GM23338 (cell line): ENCODE measurements around the gene KCNJ18. TPM values are rescaled to one million over a fixed set of nuclear protein-coding genes. Genes with fewer than 3 reads are reported as not detected.
"Not testable (repeated sequence)": the region's sequence is repeated elsewhere in the genome, so short reads cannot be mapped to it uniquely, and the experiment has no call there.

Experiments
- ATAC-seq: fragments of 200-7000 bp; cut with Tn5 transposase; 3 replicates; pipeline ENCODE4 v1.9.1; 2020
- DNase-seq: peaks from one replicate; pipeline ENCODE4 v3.0.0-alpha.2; 2015; ENCODE audit warnings: low spot score
- H2AFZ ChIP-seq: fragments of 200-600 bp; sonication (generic); 2 replicates; pipeline ENCODE4 v1.8.0; 2016; ENCODE audit warnings: antibody characterized with exemption, mild to moderate bottlenecking, moderate library complexity
- H3F3A ChIP-seq: fragments of 200-600 bp; sonication (generic); replicated peaks from 2 replicates; pipeline ENCODE4 v1.8.0; 2017; ENCODE audit warnings: antibody characterized with exemption, mixed run types, low read depth
- H3K27ac ChIP-seq: fragments of 200-600 bp; sonication (generic); 2 replicates; pipeline ENCODE4 v1.6.1; 2016; ENCODE audit warnings: low read depth
- H3K27me3 ChIP-seq: fragments of 200-600 bp; sonication (generic); 2 replicates; pipeline ENCODE4 v1.8.0; 2016; ENCODE audit warnings: mild to moderate bottlenecking, mixed run types, moderate library complexity; ENCODE audit not compliant: insufficient read depth
- H3K36me3 ChIP-seq: fragments of 200-600 bp; sonication (generic); 2 replicates; pipeline ENCODE4 v1.8.0; 2016; ENCODE audit warnings: mild to moderate bottlenecking; ENCODE audit not compliant: insufficient read depth
- H3K4me1 ChIP-seq: fragments of 200-600 bp; sonication (generic); 2 replicates; pipeline ENCODE4 v1.8.0; 2016; ENCODE audit warnings: mild to moderate bottlenecking, moderate library complexity; ENCODE audit not compliant: insufficient read depth
- H3K4me2 ChIP-seq: fragments of 200-600 bp; sonication (generic); 2 replicates; pipeline ENCODE4 v1.7.1; 2017; ENCODE audit warnings: mixed run types
- H3K4me3 ChIP-seq: fragments of 200-600 bp; sonication (generic); 2 replicates; pipeline ENCODE4 v1.6.1; 2016; ENCODE audit warnings: mixed run types
- H3K79me2 ChIP-seq: fragments of 200-600 bp; sonication (generic); replicated peaks from 2 replicates; pipeline ENCODE4 v1.8.0; 2017; ENCODE audit warnings: mild to moderate bottlenecking; ENCODE audit not compliant: insufficient read depth
- H3K9me2 ChIP-seq: fragments of 200-600 bp; sonication (generic); 2 replicates; pipeline ENCODE4 v1.8.0; 2017; ENCODE audit not compliant: insufficient read depth
- H4K20me1 ChIP-seq: fragments of 200-600 bp; sonication (generic); replicated peaks from 2 replicates; pipeline ENCODE4 v1.8.0; 2017; ENCODE audit warnings: mild to moderate bottlenecking; ENCODE audit not compliant: insufficient read depth
- H3K27ac Mint-ChIP-seq: 2 replicates; pipeline ENCODE4 v1.8.0; 2020; ENCODE audit warnings: inconsistent platforms, mild to moderate bottlenecking, moderate library complexity, mixed read lengths
- H3K27me3 Mint-ChIP-seq: 3 replicates; pipeline ENCODE4 v1.8.0; 2022; ENCODE audit warnings: low read depth, mild to moderate bottlenecking, moderate library complexity, mixed read lengths, inconsistent platforms; ENCODE audit not compliant: insufficient read depth, poor library complexity
- H3K36me3 Mint-ChIP-seq: 3 replicates; pipeline ENCODE4 v1.8.0; 2021; ENCODE audit warnings: low read depth, mild to moderate bottlenecking, inconsistent platforms, moderate library complexity, mixed read lengths
- H3K4me1 Mint-ChIP-seq: 3 replicates; pipeline ENCODE4 v1.8.0; 2020; ENCODE audit warnings: mild to moderate bottlenecking, inconsistent platforms, mixed read lengths
- H3K4me3 Mint-ChIP-seq: 3 replicates; pipeline ENCODE4 v1.8.0; 2021; ENCODE audit warnings: moderate library complexity, mild to moderate bottlenecking, inconsistent platforms, mixed read lengths
- H3K9me3 Mint-ChIP-seq: 3 replicates; pipeline ENCODE4 v1.8.0; 2020; ENCODE audit warnings: moderate library complexity, mild to moderate bottlenecking, inconsistent platforms, mixed read lengths
- polyA plus RNA-seq: library from polyadenylated mRNA; unstranded; fragments of >200 nt; fragmentation: Nextera tagmentation; extraction: Ambion mirVana; gene quantifications from 2 replicates; pipeline ENCODE4 v1.2.1, GENCODE V29; 2016
- total RNA-seq: library from RNA; depleted of rRNA; stranded (reverse); fragments of >200 nt; shearing (Covaris generic); gene quantifications from 2 replicates; pipeline ENCODE4 v1.2.3, GENCODE V29; 2014

The KCNJ18 gene
- total and polyA plus RNA-seq, 2 experiments from 2014 or later = not detected

GRCh38 chr17:21718971-21719370 is 26.6 kb downstream of the KCNJ18 start:
- H3K9me3 Mint-ChIP-seq = peaks cover 87% of the 10 kb centered on the region
- H3K4me3 ChIP-seq, DNase-seq, H3K27me3 Mint-ChIP-seq, H3K4me2 ChIP-seq, H3K27me3 ChIP-seq, H3F3A ChIP-seq, H3K36me3 ChIP-seq, H3K4me1 ChIP-seq, H3K9me2 ChIP-seq, H3K27ac ChIP-seq, H3K4me3 Mint-ChIP-seq, H4K20me1 ChIP-seq, H3K4me1 Mint-ChIP-seq, H3K27ac Mint-ChIP-seq, ATAC-seq, H2AFZ ChIP-seq, H3K79me2 ChIP-seq: not testable (repeated sequence)
- peaks cover 11% of the 10 kb centered on the region; the same call in 2 of the 3 replicates for H3K36me3 Mint-ChIP-seq

GRCh38 chr17:21719511-21720226 is 27.3 kb downstream of the KCNJ18 start:
- not testable (repeated sequence) for H3K4me1 ChIP-seq, H3K9me2 ChIP-seq, ATAC-seq, H3K27ac Mint-ChIP-seq, H2AFZ ChIP-seq, DNase-seq, H4K20me1 ChIP-seq, H3K27ac ChIP-seq, H3K36me3 ChIP-seq, H3K4me2 ChIP-seq, H3K27me3 ChIP-seq, H3K27me3 Mint-ChIP-seq, H3K4me3 Mint-ChIP-seq, H3K79me2 ChIP-seq, H3F3A ChIP-seq, H3K4me1 Mint-ChIP-seq, H3K4me3 ChIP-seq
- Mint-ChIP-seq H3K36me3 (peaks cover 11% of the 10 kb centered on the region; the same call in 2 of the 3 replicates), H3K9me3 (peaks cover 85% of the 10 kb centered on the region)

- not testable (repeated sequence) for H3K79me2 ChIP-seq, H2AFZ ChIP-seq, H3K27me3 Mint-ChIP-seq, H3K4me3 Mint-ChIP-seq, DNase-seq, H3K4me1 Mint-ChIP-seq, H3K9me2 ChIP-seq, H4K20me1 ChIP-seq, H3K27ac ChIP-seq, H3K4me2 ChIP-seq, H3K27ac Mint-ChIP-seq, H3K27me3 ChIP-seq, H3K4me1 ChIP-seq, H3K4me3 ChIP-seq, H3F3A ChIP-seq, ATAC-seq, H3K36me3 ChIP-seq
- peaks cover 79% of the 10 kb centered on the region for H3K9me3 Mint-ChIP-seq
- H3K36me3 Mint-ChIP-seq = peaks cover 11% of the 10 kb centered on the region; the same call in 2 of the 3 replicates
These were observed 28.2 kb downstream of the KCNJ18 start for GRCh38 chr17:21720566-21720965.

- H3K4me2 ChIP-seq, H3K79me2 ChIP-seq, H3K27ac Mint-ChIP-seq, H3K27me3 Mint-ChIP-seq, H3K4me3 Mint-ChIP-seq, H4K20me1 ChIP-seq, H3K27ac ChIP-seq, H3K4me1 Mint-ChIP-seq, DNase-seq, H3K36me3 ChIP-seq, H3K4me3 ChIP-seq, H3K9me2 ChIP-seq, H2AFZ ChIP-seq, H3K4me1 ChIP-seq, H3K27me3 ChIP-seq, ATAC-seq, H3F3A ChIP-seq: not testable (repeated sequence)
- H3K9me3 Mint-ChIP-seq = peaks cover 81% of the 10 kb centered on the region
- H3K36me3 Mint-ChIP-seq = peaks cover 16% of the 10 kb centered on the region; the same call in 2 of the 3 replicates
These were observed 29.9 kb downstream of the KCNJ18 start for GRCh38 chr17:21722268-21722667.

GRCh38 chr17:21724216-21725006 is 32.1 kb downstream of the KCNJ18 start:
- Mint-ChIP-seq H3K9me3 (peaks cover 84% of the 10 kb centered on the region), H3K36me3 (peaks cover 24% of the 10 kb centered on the region)
- H4K20me1 ChIP-seq, H3K27me3 Mint-ChIP-seq, H3F3A ChIP-seq, H3K4me1 ChIP-seq, H3K4me3 ChIP-seq, H3K4me1 Mint-ChIP-seq, H3K27ac ChIP-seq, DNase-seq, H3K4me3 Mint-ChIP-seq, H2AFZ ChIP-seq, H3K4me2 ChIP-seq, H3K9me2 ChIP-seq, H3K27me3 ChIP-seq, H3K79me2 ChIP-seq, H3K36me3 ChIP-seq, H3K27ac Mint-ChIP-seq: not testable (repeated sequence)
- peak; percentile 33; the same call in 1 of the 3 replicates for ATAC-seq

GRCh38 chr17:21731076-21731475 is 38.8 kb downstream of the KCNJ18 start:
- H3F3A ChIP-seq, H3K27ac Mint-ChIP-seq, H3K4me1 Mint-ChIP-seq, H3K36me3 ChIP-seq, H3K79me2 ChIP-seq, H4K20me1 ChIP-seq, H3K27ac ChIP-seq, H3K27me3 ChIP-seq, H3K27me3 Mint-ChIP-seq, H2AFZ ChIP-seq, H3K4me3 ChIP-seq, H3K4me3 Mint-ChIP-seq, ATAC-seq, H3K4me2 ChIP-seq, H3K9me2 ChIP-seq, H3K4me1 ChIP-seq, DNase-seq: not testable (repeated sequence)
- peaks cover 96% of the 10 kb centered on the region for H3K9me3 Mint-ChIP-seq
- peaks cover 41% of the 10 kb centered on the region for H3K36me3 Mint-ChIP-seq
